Esophagus muscularis mucosa (tissue), 3 donors: ENCODE data around the gene RGMA.

ENCODE experiments used
- CTCF ChIP-seq, 3 experiments: fragments of 200-600 bp in 2 of 3; fragments of 450-650 bp in 1 of 3; sonication (generic) in 2 of 3; IDR thresholded peaks; one replicate each; pipeline ENCODE4 v1.5.1; 2017 to 2019; ENCODE audit warnings: antibody characterized with exemption in 3 of 3, mild to moderate bottlenecking in 2 of 3, moderate library complexity in 1 of 3
- EP300 ChIP-seq: sonication (generic); formaldehyde crosslinking; IDR thresholded peaks from one replicate; pipeline ENCODE4 v1.6.1; 2017; ENCODE audit warnings: antibody characterized with exemption

DNA sequence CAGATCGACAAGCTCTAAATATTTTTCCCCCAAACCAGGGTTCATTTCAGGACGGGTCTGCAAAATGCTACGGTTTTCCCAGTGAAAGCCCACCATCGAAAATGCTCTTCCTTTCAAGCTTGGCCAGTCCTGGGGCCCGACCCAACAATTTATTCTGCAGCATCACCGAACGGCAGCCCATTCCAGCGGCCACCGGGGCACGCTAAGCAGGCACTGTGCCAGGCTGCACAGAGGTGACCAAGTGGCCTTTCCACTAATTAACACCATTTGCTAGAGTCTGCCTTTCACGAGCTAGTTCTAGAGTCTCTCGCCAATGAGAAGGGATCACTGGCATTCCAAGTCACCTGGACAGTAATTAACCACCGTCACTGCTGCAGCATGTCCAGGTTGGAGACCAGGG lies 14.4 kb downstream of the RGMA start:
- TF ChIP-seq EP300 (no peak), CTCF (IDR thresholded peaks at IDR 0.05) (no peak)
